Tibial nerve (tissue), 4 donors: ENCODE data around the gene DNM2. TPM values are rescaled to one million over a fixed set of nuclear protein-coding genes. Genes with fewer than 3 reads are reported as not detected.
"Not testable (repeated sequence)": the region's sequence is repeated elsewhere in the genome, so short reads cannot be mapped to it uniquely, and the experiment has no call there.

Experiments used
- DNase-seq, 2 donors: peaks; one replicate each; pipeline ENCODE4 v3.0.0-alpha.2; 2019; ENCODE audit warnings: low spot score in 2 of 2
- H3K27ac ChIP-seq, 4 donors: fragments of 200-600 bp; sonication (generic) in 3 of 4; one replicate each; pipeline ENCODE4 v1.5.1; 2017 to 2019; ENCODE audit warnings: mild to moderate bottlenecking in 1 of 4
- H3K27me3 ChIP-seq, 2 donors: fragments of 200-600 bp; sonication (generic) in 1 of 2; one replicate each; pipeline versions ENCODE4 v1.5.1 to v1.6.0; 2017 to 2019
- H3K36me3 ChIP-seq, 3 donors: fragments of 200-600 bp; sonication (generic); one replicate each; pipeline ENCODE4 v1.5.1; 2018 to 2019
- H3K4me1 ChIP-seq, 4 donors: fragments of 200-600 bp; sonication (generic) in 3 of 4; one replicate each; pipeline ENCODE4 v1.5.1; 2017 to 2019
- H3K4me3 ChIP-seq, 4 donors: fragments of 200-600 bp; sonication (generic) in 3 of 4; one replicate each; pipeline ENCODE4 v1.5.1; 2017 to 2019; ENCODE audit warnings: mild to moderate bottlenecking in 1 of 4, moderate library complexity in 1 of 4
- H3K9me3 ChIP-seq, 4 donors: fragments of 200-600 bp; sonication (generic) in 3 of 4; one replicate each; pipeline ENCODE4 v1.5.1; 2017 to 2019
- CTCF ChIP-seq, 5 experiments: fragments of 200-600 bp in 3 of 5; fragments of 450-650 bp in 2 of 5; sonication (generic) in 3 of 5; IDR thresholded peaks; one replicate each; pipeline ENCODE4 v1.5.1; 2016 to 2019; ENCODE audit warnings: antibody characterized with exemption in 5 of 5, mild to moderate bottlenecking in 3 of 5, moderate library complexity in 2 of 5
- EP300 ChIP-seq, 2 donors: sonication (generic); formaldehyde crosslinking; IDR thresholded peaks; one replicate each; pipeline ENCODE4 v1.6.1; 2017; ENCODE audit warnings: antibody characterized with exemption in 2 of 2, mild to moderate bottlenecking in 1 of 2
- POLR2A ChIP-seq, 2 donors: fragments of 450-650 bp; IDR thresholded peaks; one replicate each; pipeline ENCODE4 v1.6.1; 2017; ENCODE audit warnings: antibody characterized with exemption in 2 of 2, mild to moderate bottlenecking in 2 of 2, moderate library complexity in 2 of 2
- WGBS, 2 donors: methylation state at CpG; one replicate each; pipeline ENCODE4 v1.1.5; 2018; 5-methylcytosine and 5-hydroxymethylcytosine counted together
- small RNA-seq: library from RNA; depleted of rRNA; stranded (forward); fragments of <200 nt; gene quantifications from one replicate; pipeline ENCODE3, GENCODE V24; 2016
- total RNA-seq, 4 donors: library from RNA; depleted of rRNA; stranded (reverse); fragments of >200 nt; gene quantifications; one replicate each; pipeline ENCODE4 v1.1.0, GENCODE V29; 2016

DNM2 gene
- total RNA-seq, 4 donors from 2014 or later: 99.4 to 220 (median 140) TPM

DNA sequence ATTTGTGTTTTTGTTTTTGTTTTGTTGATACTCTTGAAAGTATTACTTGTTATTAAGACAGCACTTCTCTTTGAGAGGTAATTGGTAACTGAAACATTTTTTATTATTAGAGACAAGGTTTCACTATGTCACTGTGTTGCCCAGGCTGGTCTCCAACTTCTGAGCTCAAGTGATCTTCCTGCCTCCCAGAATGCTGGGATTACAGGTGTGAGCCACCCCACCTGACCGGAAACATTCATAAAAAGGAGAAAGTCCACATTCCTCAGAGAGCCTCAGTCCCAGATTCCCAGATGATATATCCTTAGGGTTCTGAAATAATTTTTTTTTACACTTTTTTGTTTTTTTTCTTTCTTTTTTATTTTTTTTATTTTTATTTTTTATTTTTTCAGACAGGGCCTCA is 156.1 kb downstream of the DNM2 start:
- peaks cover 0 to 70% (median 22%) of the 10 kb centered on the region in 4 donors for H3K4me1 ChIP-seq
- TF ChIP-seq EP300 (IDR thresholded peaks at IDR 0.05): no peak
- no peak for TF ChIP-seq CTCF (IDR thresholded peaks at IDR 0.05)
- TF ChIP-seq POLR2A (IDR thresholded peaks at IDR 0.05): no peak
- WGBS, 2 donors: 91 to 92% methylated on average over 1 of the region's 1 CpG

GRCh38 chr19:10876459-10877240 is 158.8 kb downstream of the DNM2 start:
- no peak overlapping the region for H3K4me3 ChIP-seq
- 42 to 44% methylated on average over 10 of the region's 10 CpGs for WGBS, 2 donors
- H3K4me1 ChIP-seq: peaks cover 0 to 86% (median 28%) of the 10 kb centered on the region in 4 donors
- TF ChIP-seq POLR2A (IDR thresholded peaks at IDR 0.05): peak in 1 of 2 donors; percentile 14
- no peak for TF ChIP-seq CTCF (IDR thresholded peaks at IDR 0.05)
- peak in 1 of 2 donors; percentile 40 for TF ChIP-seq EP300 (IDR thresholded peaks at IDR 0.05)
- H3K27ac ChIP-seq: peak overlapping the region in 3 of 4 donors; percentile 32 to 68 (median 65)
- no peaks in the 10 kb centered on the region for H3K27me3 ChIP-seq
- no peaks in the 10 kb centered on the region for H3K36me3 ChIP-seq
- DNase-seq: no peak
- no peaks in the 10 kb centered on the region for H3K9me3 ChIP-seq

More for the DNA sequence above, 156.1 kb downstream of the DNM2 start:
- H3K27ac ChIP-seq: peak overlapping the region in 1 of 4 donors; percentile 52
- DNase-seq: no peak
- no peaks in the 10 kb centered on the region for H3K36me3 ChIP-seq
- no peaks in the 10 kb centered on the region for H3K27me3 ChIP-seq
- no peaks in the 10 kb centered on the region for H3K9me3 ChIP-seq
- no peak overlapping the region for H3K4me3 ChIP-seq

- Histone ChIP-seq H3K27ac (peak overlapping the region in 2 of 4 donors; percentile 65 to 68), H3K4me1 (peaks cover 0 to 91% (median 30%) of the 10 kb centered on the region in 4 donors)
These were observed 159.7 kb downstream of the DNM2 start for GRCh38 chr19:10877608-10878007.

GRCh38 chr19:10878253-10878652 is 160.4 kb downstream of the DNM2 start:
- Histone ChIP-seq H3K27ac (peak overlapping the region in 2 of 4 donors; percentile 34 to 65), H3K4me1 (peaks cover 0 to 91% (median 27%) of the 10 kb centered on the region in 4 donors)

More at GRCh38 chr19:10877608-10878007, 159.7 kb downstream of the DNM2 start:
- not testable (repeated sequence) for H3K36me3 ChIP-seq, H3K4me3 ChIP-seq, DNase-seq, H3K9me3 ChIP-seq, H3K27me3 ChIP-seq
- WGBS, 2 donors: 94 to 96% methylated on average over 9 of the region's 9 CpGs

More at GRCh38 chr19:10878253-10878652, 160.4 kb downstream of the DNM2 start:
- H3K27me3 ChIP-seq: no peaks in the 10 kb centered on the region
- TF ChIP-seq POLR2A (IDR thresholded peaks at IDR 0.05): no peak
- TF ChIP-seq CTCF (IDR thresholded peaks at IDR 0.05): no peak
- no peak for TF ChIP-seq EP300 (IDR thresholded peaks at IDR 0.05)
- no peaks in the 10 kb centered on the region for H3K36me3 ChIP-seq
- WGBS, 2 donors: 44 to 48% methylated on average over 3 of the region's 3 CpGs
- no peaks in the 10 kb centered on the region for H3K9me3 ChIP-seq
- no peak overlapping the region for H3K4me3 ChIP-seq
- DNase-seq: no peak

Small RNA genes lying within 50 kb of the gene (small RNA-seq; reads per million reads assigned to genes)
- gene MIR199A1: not detected
- gene MIR4748: not detected
- not detected for gene MIR638
- 0.38 reads per million for gene MIR6793

Other genes with a start within 250 kb of the DNM2 start
- 10 to 100 TPM; 45.4 to 52.4 (median 50.7) TPM for gene KEAP1, start 214.7 kb upstream of the DNM2 start, total RNA-seq
- gene S1PR5, start 200.6 kb upstream of the DNM2 start, total RNA-seq: under 1 TPM in 1 of 4 donors, not detected in 3; 0.84 TPM
- gene ATG4D, start 174.2 kb upstream of the DNM2 start, total RNA-seq: 10 to 100 TPM; 11.5 to 27.8 (median 17.8) TPM
- 10 to 100 TPM; 22.9 to 27.9 (median 23.3) TPM for gene KRI1, start 152.1 kb upstream of the DNM2 start, total RNA-seq
- gene CDKN2D, start 149.1 kb upstream of the DNM2 start, total RNA-seq: 10 to 100 TPM; 14.4 to 20.2 (median 15.9) TPM
- gene AP1M2, start 130.8 kb upstream of the DNM2 start, total RNA-seq: not detected
- 100 to 1,000 TPM; 104 to 193 (median 132) TPM for gene SLC44A2, start 92.5 kb upstream of the DNM2 start, total RNA-seq
- gene ILF3, start 63.7 kb upstream of the DNM2 start, total RNA-seq: 100 to 1,000 TPM; 109 to 166 (median 127) TPM
- gene QTRT1, start 16.6 kb upstream of the DNM2 start, total RNA-seq: 100 to 1,000 TPM in 1 of 4 donors, 10 to 100 TPM in 3; 43.7 to 134 (median 65.3) TPM
- 10 to 100 TPM; 18.0 to 33.7 (median 29.7) TPM for gene TMED1, start 118.1 kb downstream of the DNM2 start, total RNA-seq
- gene C19orf38, start 130.3 kb downstream of the DNM2 start, total RNA-seq: 1 to 10 TPM in 2 of 4 donors, under 1 TPM in 2; 0.42 to 4.5 (median 2.4) TPM
- 10 to 100 TPM; 13.5 to 22.8 (median 14.0) TPM for gene CARM1, start 153.5 kb downstream of the DNM2 start, total RNA-seq
- 10 to 100 TPM; 50.0 to 69.3 (median 56.4) TPM for gene YIPF2, start 210.6 kb downstream of the DNM2 start, total RNA-seq
- 10 to 100 TPM; 27.1 to 40.4 (median 32.8) TPM for gene TIMM29, start 210.7 kb downstream of the DNM2 start, total RNA-seq
- 100 to 1,000 TPM in 1 of 4 donors, 10 to 100 TPM in 3; 54.2 to 122 (median 73.9) TPM for gene SMARCA4, start 243.0 kb downstream of the DNM2 start, total RNA-seq